HEK293 (cell line): ENCODE measurements around the gene EGR1.
A peak's percentile ranks its signal among the peaks of the same experiment; 100 is the strongest.

Experiments used
- EGR2 ChIP-seq: fragments of 450-650 bp; formaldehyde crosslinking; IDR thresholded peaks from 2 replicates; pipeline ENCODE4 v1.5.1; 2016; ENCODE audit warnings: low read depth, missing biosample characterization, missing genetic modification characterization
- FEZF1 ChIP-seq: fragments of 450-650 bp; formaldehyde crosslinking; IDR thresholded peaks from 2 replicates; pipeline ENCODE4 v1.5.1; 2016; ENCODE audit warnings: missing biosample characterization, missing genetic modification characterization
- HIC1 ChIP-seq: fragments of 450-650 bp; formaldehyde crosslinking; IDR thresholded peaks from 2 replicates; pipeline ENCODE4 v1.5.1; 2016; ENCODE audit warnings: missing biosample characterization, missing genetic modification characterization
- HOXA7 ChIP-seq: sonication (generic); formaldehyde crosslinking; IDR thresholded peaks from 2 replicates; pipeline ENCODE4 v1.8.1; 2022; ENCODE audit warnings: missing genetic modification reagents, borderline replicate concordance
- HOXC10 ChIP-seq: sonication (generic); formaldehyde crosslinking; IDR thresholded peaks from 2 replicates; pipeline ENCODE4 v1.8.1; 2023; ENCODE audit warnings: mild to moderate bottlenecking, missing genetic modification reagents
- PRDM2 ChIP-seq: fragments of 450-650 bp; formaldehyde crosslinking; IDR thresholded peaks from 2 replicates; pipeline ENCODE4 v1.5.1; 2016; ENCODE audit warnings: missing biosample characterization, missing genetic modification characterization, borderline replicate concordance
- REPIN1 ChIP-seq: fragments of 450-650 bp; formaldehyde crosslinking; IDR thresholded peaks from 2 replicates; pipeline ENCODE4 v1.5.1; 2017; ENCODE audit warnings: missing biosample characterization, missing genetic modification characterization, low read depth
- SP7 ChIP-seq: fragments of 450-650 bp; formaldehyde crosslinking; IDR thresholded peaks from 2 replicates; pipeline ENCODE4 v1.5.1; 2016; ENCODE audit warnings: missing biosample characterization, missing genetic modification characterization
- TRIM28 ChIP-seq: IDR thresholded peaks from 2 replicates; pipeline ENCODE4 v1.6.1; 2011; ENCODE audit warnings: low read length, control low read depth, borderline replicate concordance
- ZNF133 ChIP-seq: fragments of 450-650 bp; formaldehyde crosslinking; IDR thresholded peaks from 2 replicates; pipeline ENCODE4 v1.5.1; 2016; ENCODE audit warnings: missing biosample characterization, missing genetic modification characterization
- ZNF140 ChIP-seq: fragments of 450-650 bp; formaldehyde crosslinking; IDR thresholded peaks from 2 replicates; pipeline ENCODE4 v1.5.1; 2016; ENCODE audit warnings: missing biosample characterization, missing genetic modification characterization
- ZNF16 ChIP-seq: fragments of 450-650 bp; formaldehyde crosslinking; IDR thresholded peaks from 2 replicates; pipeline ENCODE4 v1.5.1; 2016; ENCODE audit warnings: low read depth, missing biosample characterization, missing genetic modification characterization
- ZNF169 ChIP-seq: fragments of 450-650 bp; formaldehyde crosslinking; IDR thresholded peaks from 2 replicates; pipeline ENCODE4 v1.5.1; 2016; ENCODE audit warnings: missing biosample characterization, missing genetic modification characterization
- ZNF24 ChIP-seq: fragments of 450-650 bp; formaldehyde crosslinking; IDR thresholded peaks from 2 replicates; pipeline ENCODE4 v1.5.1; 2016; ENCODE audit warnings: missing biosample characterization, missing genetic modification characterization
- ZNF341 ChIP-seq: fragments of 450-650 bp; formaldehyde crosslinking; IDR thresholded peaks from 2 replicates; pipeline ENCODE4; 2016; ENCODE audit warnings: low read depth, missing biosample characterization, missing genetic modification characterization
- ZNF391 ChIP-seq: fragments of 450-650 bp; formaldehyde crosslinking; IDR thresholded peaks from 2 replicates; pipeline ENCODE4 v1.5.1; 2016; ENCODE audit warnings: low read depth, missing biosample characterization, missing genetic modification characterization, borderline replicate concordance
- ZNF433 ChIP-seq: fragments of 450-650 bp; formaldehyde crosslinking; IDR thresholded peaks from 2 replicates; pipeline ENCODE4 v1.5.1; 2016; ENCODE audit warnings: missing biosample characterization, missing genetic modification characterization, low read depth
- ZNF501 ChIP-seq: fragments of 450-650 bp; formaldehyde crosslinking; IDR thresholded peaks from 2 replicates; pipeline ENCODE4 v1.5.1; 2016; ENCODE audit warnings: missing biosample characterization, missing genetic modification characterization
- ZNF518A ChIP-seq: fragments of 450-650 bp; formaldehyde crosslinking; conservative IDR thresholded peaks from 2 replicates; pipeline ENCODE4 v1.5.1; 2016; ENCODE audit warnings: low read depth, missing biosample characterization, missing genetic modification characterization
- ZNF600 ChIP-seq: fragments of 450-650 bp; formaldehyde crosslinking; IDR thresholded peaks from 2 replicates; pipeline ENCODE4 v1.5.1; 2016; ENCODE audit warnings: missing biosample characterization, missing genetic modification characterization
- ZNF621 ChIP-seq: fragments of 450-650 bp; formaldehyde crosslinking; IDR thresholded peaks from 2 replicates; pipeline ENCODE4 v1.5.1; 2017; ENCODE audit warnings: missing biosample characterization, missing genetic modification characterization
- ZNF660 ChIP-seq: fragments of 450-650 bp; IDR thresholded peaks from 2 replicates; pipeline ENCODE4 v1.5.1; 2018; ENCODE audit warnings: missing biosample characterization, mild to moderate bottlenecking, missing genetic modification characterization
- ZNF707 ChIP-seq: fragments of 450-650 bp; formaldehyde crosslinking; IDR thresholded peaks from 2 replicates; pipeline ENCODE4 v1.5.1; 2016; ENCODE audit warnings: missing biosample characterization, missing genetic modification characterization
- ZNF837 ChIP-seq: fragments of 450-650 bp; formaldehyde crosslinking; IDR thresholded peaks from 2 replicates; pipeline ENCODE4 v1.5.1; 2016; ENCODE audit warnings: missing biosample characterization, missing genetic modification characterization
- ZNF843 ChIP-seq: fragments of 450-650 bp; formaldehyde crosslinking; IDR thresholded peaks from 2 replicates; pipeline ENCODE4 v1.5.1; 2016; ENCODE audit warnings: missing biosample characterization, missing genetic modification characterization
- ZSCAN18 ChIP-seq: fragments of 450-650 bp; formaldehyde crosslinking; IDR thresholded peaks from 2 replicates; pipeline ENCODE4 v1.5.1; 2016; ENCODE audit warnings: missing biosample characterization, missing genetic modification characterization

The EGR1 gene

GRCh38 chr5:138465261-138466124, at the start of gene EGR1 (continued):
- TF ChIP-seq ZNF660 (tag by site-specific recombination) (peak; percentile 61; the same call in 1 of the 2 replicates), EGR2 (tag by site-specific recombination) (peak; percentile 88), ZNF621 (tag by site-specific recombination) (no peak), HOXA7 (no peak), ZNF133 (tag by site-specific recombination) (no peak), ZNF341 (tag by site-specific recombination) (peak; percentile 92), TRIM28 (no peak), ZNF16 (no peak), ZNF433 (no peak), ZNF391 (tag by site-specific recombination) (no peak), ZNF707 (tag by site-specific recombination) (no peak), ZNF501 (peak; percentile 61; the same call in 1 of the 2 replicates), PRDM2 (tag by site-specific recombination) (no peak), ZNF518A (no peak), ZNF140 (tag by site-specific recombination) (no peak), SP7 (tag by site-specific recombination) (no peak), FEZF1 (no peak), HIC1 (tag by site-specific recombination) (no peak), REPIN1 (no peak), ZNF600 (tag by site-specific recombination) (no peak), ZSCAN18 (tag by site-specific recombination) (no peak), HOXC10 (no peak), ZNF24 (tag by site-specific recombination) (no peak), ZNF837 (tag by site-specific recombination) (no peak), ZNF843 (no peak), ZNF169 (tag by site-specific recombination) (no peak; the same call in 1 of the 2 replicates)
